H9 (cell line): ENCODE measurements around the gene THTPA. TPM values are rescaled to one million over a fixed set of nuclear protein-coding genes. Genes with fewer than 3 reads are reported as not detected.

Source experiments
- DNase-seq: peaks from one replicate; pipeline ENCODE4 v3.0.0-alpha.2; 2017
- H2AFZ ChIP-seq: one replicate; pipeline ENCODE4 v1.6.1; 2013; ENCODE audit warnings: mild to moderate bottlenecking, low read length, control low read depth, moderate library complexity
- H2AK5ac ChIP-seq: 2 replicates; pipeline ENCODE4 v1.6.1; 2013; ENCODE audit warnings: low read length, control low read depth, mixed read lengths; ENCODE audit not compliant: insufficient read length
- H2BK120ac ChIP-seq: one replicate; pipeline ENCODE4 v1.6.1; 2013; ENCODE audit warnings: low read depth, mild to moderate bottlenecking, low read length, control low read depth, inconsistent platforms; ENCODE audit not compliant: poor library complexity, severe bottlenecking
- H2BK12ac ChIP-seq: 2 replicates; pipeline ENCODE4 v1.6.1; 2013; ENCODE audit warnings: low read length, control low read depth, mixed read lengths, low read depth; ENCODE audit not compliant: insufficient read length
- H2BK15ac ChIP-seq: 2 replicates; pipeline ENCODE4 v1.6.1; 2013; ENCODE audit warnings: low read depth, low read length, control low read depth
- H2BK20ac ChIP-seq: one replicate; pipeline ENCODE4 v1.6.1; 2013; ENCODE audit warnings: low read depth, mild to moderate bottlenecking, low read length, control low read depth, inconsistent platforms; ENCODE audit not compliant: poor library complexity, severe bottlenecking
- H2BK5ac ChIP-seq: 2 replicates; pipeline ENCODE4 v1.6.1; 2013; ENCODE audit warnings: low read length, control low read depth, mixed read lengths; ENCODE audit not compliant: insufficient read length
- H3K14ac ChIP-seq: 2 replicates; pipeline ENCODE4 v1.6.1; 2013; ENCODE audit warnings: low read length, control low read depth; ENCODE audit not compliant: insufficient read depth
- H3K18ac ChIP-seq: 2 replicates; pipeline ENCODE4 v1.6.1; 2013; ENCODE audit warnings: low read depth, mild to moderate bottlenecking, mixed read lengths, low read length, control low read depth; ENCODE audit not compliant: insufficient read length
- H3K23ac ChIP-seq: 2 replicates; pipeline ENCODE4 v1.6.1; 2013; ENCODE audit warnings: low read length, control low read depth, mixed read lengths, low read depth; ENCODE audit not compliant: insufficient read length
- H3K23me2 ChIP-seq: 2 replicates; pipeline ENCODE4 v1.6.1; 2013; ENCODE audit warnings: low read depth, mild to moderate bottlenecking, mixed read lengths, low read length, control low read depth; ENCODE audit not compliant: insufficient read length, poor library complexity, severe bottlenecking
- H3K27ac ChIP-seq: 2 replicates; pipeline ENCODE4 v1.5.1; 2013; ENCODE audit warnings: low read length, control low read depth, mixed read lengths, low read depth; ENCODE audit not compliant: insufficient read length
- H3K27me3 ChIP-seq: 2 replicates; pipeline ENCODE4 v1.6.1; 2013; ENCODE audit warnings: low read length, control low read depth, inconsistent platforms; ENCODE audit not compliant: insufficient read depth
- H3K4ac ChIP-seq: 2 replicates; pipeline ENCODE4 v1.6.1; 2013; ENCODE audit warnings: low read depth, mild to moderate bottlenecking, control low read depth, inconsistent platforms, low read length, moderate library complexity
- H3K4me1 ChIP-seq: 2 replicates; pipeline ENCODE4 v1.6.1; 2013; ENCODE audit warnings: low read length, control low read depth, inconsistent platforms; ENCODE audit not compliant: insufficient read depth
- H3K4me2 ChIP-seq: 2 replicates; pipeline ENCODE4 v1.6.1; 2013; ENCODE audit warnings: low read length, control low read depth, mixed read lengths; ENCODE audit not compliant: insufficient read length, insufficient read depth
- H3K56ac ChIP-seq: 2 replicates; pipeline ENCODE4 v1.6.1; 2013; ENCODE audit warnings: low read depth, mild to moderate bottlenecking, mixed read lengths, low read length, control low read depth; ENCODE audit not compliant: insufficient read length
- H3K79me1 ChIP-seq: 2 replicates; pipeline ENCODE4 v1.6.1; 2013; ENCODE audit warnings: low read depth, mild to moderate bottlenecking, moderate library complexity, low read length, control low read depth, inconsistent platforms; ENCODE audit not compliant: insufficient read depth, poor library complexity, severe bottlenecking
- H3K79me2 ChIP-seq: 2 replicates; pipeline ENCODE4 v1.6.1; 2013; ENCODE audit warnings: low read length, control low read depth, inconsistent platforms; ENCODE audit not compliant: insufficient read depth
- H3K9ac ChIP-seq: 2 replicates; pipeline ENCODE4 v1.6.1; 2013; ENCODE audit warnings: low read length, control low read depth, mixed read lengths; ENCODE audit not compliant: insufficient read length; ENCODE audit errors: extremely low read depth
- H3K9me3 ChIP-seq: one replicate; pipeline ENCODE4 v1.6.1; 2013; ENCODE audit warnings: low read depth, low read length, inconsistent platforms; ENCODE audit not compliant: control insufficient read depth
- H3T11ph ChIP-seq: one replicate; pipeline ENCODE4 v1.6.1; 2013; ENCODE audit warnings: mild to moderate bottlenecking, low read length, control low read depth, inconsistent platforms
- H4K20me1 ChIP-seq: one replicate; pipeline ENCODE4 v1.6.1; 2013; ENCODE audit not compliant: control insufficient read depth, insufficient read length, insufficient read depth
- H4K5ac ChIP-seq: 2 replicates; pipeline ENCODE4 v1.6.1; 2013; ENCODE audit warnings: low read depth, mild to moderate bottlenecking, mixed read lengths, low read length, control low read depth; ENCODE audit not compliant: insufficient read length
- H4K8ac ChIP-seq: replicated peaks from 2 replicates; pipeline ENCODE4 v1.6.1; 2013; ENCODE audit warnings: low read length, control low read depth, mixed read lengths, low read depth; ENCODE audit not compliant: insufficient read length
- H4K91ac ChIP-seq: 2 replicates; pipeline ENCODE4 v1.6.1; 2013; ENCODE audit warnings: low read depth, mild to moderate bottlenecking, moderate library complexity, mixed read lengths, low read length, control low read depth; ENCODE audit not compliant: insufficient read length
- H3K27ac Mint-ChIP-seq, 3 experiments: 2 replicates in 2 of 3; 3 replicates in 1 of 3; pipeline ENCODE4 v1.8.0; 2020 to 2021; ENCODE audit warnings: mixed read lengths in 3 of 3, mild to moderate bottlenecking in 1 of 3, moderate library complexity in 1 of 3
- H3K27me3 Mint-ChIP-seq: 2 replicates; pipeline ENCODE4 v1.8.0; 2021; ENCODE audit warnings: low read depth, mild to moderate bottlenecking, moderate library complexity, mixed read lengths
- H3K36me3 Mint-ChIP-seq, 3 experiments: 2 replicates in 2 of 3; 3 replicates in 1 of 3; pipeline ENCODE4 v1.8.0; 2020 to 2021; ENCODE audit warnings: low read depth in 3 of 3, mixed read lengths in 3 of 3; ENCODE audit not compliant: insufficient read depth in 1 of 3
- H3K4me1 Mint-ChIP-seq, 2 experiments: 2 replicates each; pipeline ENCODE4 v1.8.0; 2020; ENCODE audit warnings: mixed read lengths in 2 of 2
- H3K4me3 Mint-ChIP-seq, 2 experiments: 2 replicates in 1 of 2; 3 replicates in 1 of 2; pipeline ENCODE4 v1.8.0; 2020 to 2021; ENCODE audit warnings: mild to moderate bottlenecking in 2 of 2, mixed read lengths in 2 of 2, moderate library complexity in 1 of 2
- H3K9me3 Mint-ChIP-seq, 2 experiments: 2 replicates in 1 of 2; 3 replicates in 1 of 2; pipeline ENCODE4 v1.8.0; 2020; ENCODE audit warnings: mild to moderate bottlenecking in 2 of 2, mixed read lengths in 2 of 2, moderate library complexity in 1 of 2
- CTCF ChIP-seq: fragments of 200-600 bp; sonication (generic); conservative IDR thresholded peaks from 3 replicates; pipeline ENCODE4 v1.8.0; 2021; ENCODE audit warnings: antibody characterized with exemption, mild to moderate bottlenecking
- WGBS: extraction: QIAGEN DNeasy Blood & Tissue Kit; methylation state at CpG from one replicate; pipeline ENCODE4 v1.1.7; 2013; ENCODE audit warnings: missing lambda C conversion rate, low lambda C conversion rate, mixed read lengths; ENCODE audit not compliant: insufficient read length; ENCODE audit errors: extremely low coverage; 5-methylcytosine and 5-hydroxymethylcytosine counted together
- total RNA-seq: library from RNA; stranded (reverse); gene quantifications from 2 replicates; pipeline ENCODE4 v1.2.1, GENCODE V29; 2021

THTPA gene
- total RNA-seq, 1 experiment from 2014 or later, result 15.6 TPM

GRCh38 chr14:23608454-23608853 lies 52.4 kb downstream of the THTPA start:
- Histone ChIP-seq H2BK120ac (no peak overlapping the region), H2BK12ac (no peak overlapping the region), H3K4me2 (no peak overlapping the region), H4K91ac (no peak overlapping the region), H2AK5ac (no peak overlapping the region), H3K9ac (no peak overlapping the region), H3K79me1 (no peaks in the 10 kb centered on the region), H3K9me3 (no peaks in the 10 kb centered on the region), H3K18ac (no peak overlapping the region), H3K14ac (no peak overlapping the region), H3T11ph (no peak overlapping the region), H3K27ac (no peak overlapping the region), H2BK5ac (no peak overlapping the region), H2BK20ac (no peak overlapping the region), H3K27me3 (no peaks in the 10 kb centered on the region), H3K23ac (no peak overlapping the region), H3K4ac (no peak overlapping the region), H4K20me1 (no peaks in the 10 kb centered on the region), H2AFZ (no peak overlapping the region), H2BK15ac (no peak overlapping the region), H3K56ac (no peak overlapping the region), H4K8ac (no peak overlapping the region), H3K23me2 (no peaks in the 10 kb centered on the region), H3K4me1 (no peaks in the 10 kb centered on the region), H4K5ac (no peak overlapping the region), H3K79me2 (no peaks in the 10 kb centered on the region)
- no CpG with 5 or more reads among the region's 1 CpG for WGBS
- no peaks in the 10 kb centered on the region for H3K4me1 Mint-ChIP-seq
- H3K27me3 Mint-ChIP-seq, result peaks cover 9% of the 10 kb centered on the region; the same call in 1 of the 2 replicates
- H3K36me3 Mint-ChIP-seq, result no peaks in the 10 kb centered on the region
- H3K27ac Mint-ChIP-seq, result no peak overlapping the region
- no peak overlapping the region for H3K4me3 Mint-ChIP-seq
- no peak for DNase-seq
- H3K9me3 Mint-ChIP-seq, result peaks cover 2 to 34% of the 10 kb centered on the region in 2 experiments; a peak in 4 of 5 replicates
- no peak for TF ChIP-seq CTCF
